ENCODE results near the gene AKAP6.

- TF ChIP-seq, protein P1, sequence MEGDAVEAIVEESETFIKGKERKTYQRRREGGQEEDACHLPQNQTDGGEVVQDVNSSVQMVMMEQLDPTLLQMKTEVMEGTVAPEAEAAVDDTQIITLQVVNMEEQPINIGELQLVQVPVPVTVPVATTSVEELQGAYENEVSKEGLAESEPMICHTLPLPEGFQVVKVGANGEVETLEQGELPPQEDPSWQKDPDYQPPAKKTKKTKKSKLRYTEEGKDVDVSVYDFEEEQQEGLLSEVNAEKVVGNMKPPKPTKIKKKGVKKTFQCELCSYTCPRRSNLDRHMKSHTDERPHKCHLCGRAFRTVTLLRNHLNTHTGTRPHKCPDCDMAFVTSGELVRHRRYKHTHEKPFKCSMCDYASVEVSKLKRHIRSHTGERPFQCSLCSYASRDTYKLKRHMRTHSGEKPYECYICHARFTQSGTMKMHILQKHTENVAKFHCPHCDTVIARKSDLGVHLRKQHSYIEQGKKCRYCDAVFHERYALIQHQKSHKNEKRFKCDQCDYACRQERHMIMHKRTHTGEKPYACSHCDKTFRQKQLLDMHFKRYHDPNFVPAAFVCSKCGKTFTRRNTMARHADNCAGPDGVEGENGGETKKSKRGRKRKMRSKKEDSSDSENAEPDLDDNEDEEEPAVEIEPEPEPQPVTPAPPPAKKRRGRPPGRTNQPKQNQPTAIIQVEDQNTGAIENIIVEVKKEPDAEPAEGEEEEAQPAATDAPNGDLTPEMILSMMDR (IDR thresholded peaks at IDR 0.05; ENCODE audit: control extremely low read depth in 1 of 3, insufficient read depth in 1 of 3, low read depth in 1 of 3, low read length in 3 of 3): no peak
- TF ChIP-seq EP300 (IDR thresholded peaks at IDR 0.05; ENCODE audit: borderline replicate concordance in 1 of 2, low read depth in 2 of 2, low read length in 2 of 2) (no peak), BCL11A (IDR thresholded peaks at IDR 0.05; ENCODE audit: low read depth in 2 of 2, low read length in 2 of 2) (no peak), SIN3A (conservative IDR thresholded peaks at IDR 0.05 in 1 of 2, IDR thresholded peaks at IDR 0.05 in 1 of 2; ENCODE audit: low read depth in 1 of 2, low read length in 2 of 2) (no peak), GABPA (IDR thresholded peaks at IDR 0.05; ENCODE audit: borderline replicate concordance, insufficient read depth, low read length) (no peak), EZH2 (IDR thresholded peaks at IDR 0.05; ENCODE audit: low read depth, low read length, severe bottlenecking) (no peak), TAF1 (IDR thresholded peaks at IDR 0.05; ENCODE audit: low read depth, low read length) (no peak), SP2 (IDR thresholded peaks at IDR 0.05; ENCODE audit: low read length) (no peak)
Observed at GRCh38 chr14:32428875-32429274, 99.8 kb downstream of the AKAP6 start.
